Pancreas (tissue), 10 donors: ENCODE results near the gene PTPRM. TPM values are rescaled to one million over a fixed set of nuclear protein-coding genes. Genes with fewer than 3 reads are reported as not detected.

Experiments used
- ATAC-seq, 4 donors: fragments of 200-7000 bp; cut with Tn5 transposase; one replicate each; pipeline versions ENCODE4 v1.8.0 to v1.9.1; 2020; ENCODE audit warnings: mild to moderate bottlenecking in 4 of 4, moderate library complexity in 4 of 4
- DNase-seq, 6 donors: peaks; one replicate each; pipeline ENCODE4 v3.0.0-alpha.2; 2020
- FAIRE-seq: peaks from 2 replicates; lab custom pipeline; 2012; peaks lifted over from hg19 to GRCh38; lab: Jason Lieb, UNC
- H3K27ac ChIP-seq, 4 donors: fragments of 200-600 bp; sonication (generic); 1 replicate in 3 of 4; 2 replicates in 1 of 4; pipeline versions ENCODE4 v1.5.0 to v1.8.0; 2020
- H3K27me3 ChIP-seq, 4 donors: fragments of 200-600 bp; one replicate each; pipeline ENCODE4 v1.8.0; 2021
- H3K36me3 ChIP-seq, 3 donors: fragments of 200-600 bp; sonication (generic) in 1 of 3; one replicate each; pipeline versions ENCODE4 v1.5.0 to v1.8.0; 2020 to 2021
- H3K4me1 ChIP-seq, 3 donors: fragments of 200-600 bp; one replicate each; pipeline ENCODE4 v1.8.0; 2021
- H3K4me3 ChIP-seq, 4 donors: fragments of 200-600 bp; sonication (generic) in 2 of 4; one replicate each; pipeline versions ENCODE4 v1.5.0 to v1.8.0; 2020 to 2021
- H3K9me3 ChIP-seq, 4 donors: fragments of 200-600 bp; one replicate each; pipeline ENCODE4 v1.8.0; 2021
- WGBS, 2 donors: extraction: QIAGEN DNeasy Blood & Tissue Kit; methylation state at CpG; one replicate each; pipeline ENCODE4 v1.1.7; 2013; 5-methylcytosine and 5-hydroxymethylcytosine counted together
- intact Hi-C, 3 donors: fragments of 100-400 bp; cut with DNase I; formaldehyde crosslinking; loops; one replicate each; pipeline versions ENCODE4 v1.11.1 to v1.14.2; 2022
- polyA plus RNA-seq, 2 donors: library from polyadenylated mRNA; stranded (reverse); fragments of 200-250 nt; gene quantifications; one replicate each; pipeline ENCODE4 v1.2.3, GENCODE V29; 2013
- total RNA-seq, 6 donors: library from RNA; stranded (reverse); fragmentation: NEBNext Ultra II Directional in 4 of 6; extraction: Animal tissue kit (Norgen Biotek cat#: 25700) in 4 of 6; gene quantifications; one replicate each; pipeline versions ENCODE4 v1.2.1 to v1.2.4, GENCODE V29; 2021 to 2023
- TF ChIP-seq, protein P1 (sequence below), 4 donors: fragments of 200-600 bp; sonication (generic) in 3 of 4; IDR thresholded peaks; one replicate each; pipeline versions ENCODE4 v1.5.0 to v1.8.0; 2021; ENCODE audit warnings: antibody characterized with exemption in 4 of 4
- donor health status: healthy with polysubstance abuse.
- donor health status: DM: no; HTN: no; CAD: no; lungs with moderate emphysema.
- donor health status: DM: no; HTN: no; CAD: no.
- donor health status: control.
- donor health status: control.
- donor health status: Bipolar disorder and iron deficiency.
- donor health status: DM: yes; HTN: yes; CAD: no.
- donor health status: DM: no; HTN: no; CAD: no.
- donor health status: DM: no; HTN: no; CAD: no.
- donor health status: DM: yes; HTN: yes; CAD: no.

Gene PTPRM
- total and polyA plus RNA-seq, 8 donors, result 14.5 to 50.7 (median 19.7) TPM

DNA sequence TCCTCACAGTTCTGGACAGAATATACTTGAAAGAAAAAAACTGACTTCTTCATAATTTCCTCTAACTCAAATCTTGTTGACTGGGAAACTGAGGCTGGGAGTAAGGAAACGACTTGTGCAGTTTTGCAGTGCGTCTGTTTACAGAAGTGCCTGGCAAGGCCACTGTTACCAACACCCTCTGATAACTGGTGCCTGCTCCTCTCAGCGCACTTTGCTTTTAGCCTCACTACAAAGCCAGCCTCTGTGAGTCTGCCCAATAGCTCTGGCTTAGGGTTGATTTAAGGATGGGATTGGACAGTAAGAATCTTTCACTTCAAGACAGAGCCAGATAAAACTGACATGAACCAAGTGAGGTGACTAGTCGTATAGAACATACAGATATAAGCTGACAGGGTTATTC is 410.8 kb downstream of the PTPRM start:
- FAIRE-seq, result no peak
- intact Hi-C loops, result no loop called here

DNA sequence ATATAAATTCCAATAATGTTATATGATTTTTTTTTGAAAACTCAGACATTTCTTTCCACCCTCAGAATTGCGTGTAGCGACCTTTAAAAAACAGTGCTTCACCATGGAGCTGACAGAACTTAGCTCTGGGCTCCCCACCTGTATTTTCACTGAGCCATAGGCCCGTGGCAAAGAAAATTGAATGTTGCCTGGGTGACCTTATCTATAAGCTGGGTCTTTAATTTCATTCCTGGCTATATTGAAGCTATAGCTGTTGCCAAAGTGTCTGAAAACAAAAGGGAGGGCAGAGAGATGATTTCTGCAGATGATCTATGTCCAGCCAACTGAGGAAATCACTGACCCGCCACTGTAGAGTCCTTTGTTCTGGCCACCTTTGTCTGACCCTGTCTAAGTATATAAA is 411.7 kb downstream of the PTPRM start:
- H3K27me3 ChIP-seq, result no peaks in the 10 kb centered on the region
- no peak overlapping the region for H3K4me3 ChIP-seq
- H3K4me1 ChIP-seq, result no peaks in the 10 kb centered on the region
- no peak for FAIRE-seq
- H3K36me3 ChIP-seq, result no peaks in the 10 kb centered on the region
- H3K27ac ChIP-seq, result no peak overlapping the region
- WGBS, 2 donors, result 90% methylated on average over 4 of the region's 4 CpGs
- H3K9me3 ChIP-seq, result no peaks in the 10 kb centered on the region
- DNase-seq, result no peak
- ATAC-seq, result no peak
- TF ChIP-seq, protein P1, sequence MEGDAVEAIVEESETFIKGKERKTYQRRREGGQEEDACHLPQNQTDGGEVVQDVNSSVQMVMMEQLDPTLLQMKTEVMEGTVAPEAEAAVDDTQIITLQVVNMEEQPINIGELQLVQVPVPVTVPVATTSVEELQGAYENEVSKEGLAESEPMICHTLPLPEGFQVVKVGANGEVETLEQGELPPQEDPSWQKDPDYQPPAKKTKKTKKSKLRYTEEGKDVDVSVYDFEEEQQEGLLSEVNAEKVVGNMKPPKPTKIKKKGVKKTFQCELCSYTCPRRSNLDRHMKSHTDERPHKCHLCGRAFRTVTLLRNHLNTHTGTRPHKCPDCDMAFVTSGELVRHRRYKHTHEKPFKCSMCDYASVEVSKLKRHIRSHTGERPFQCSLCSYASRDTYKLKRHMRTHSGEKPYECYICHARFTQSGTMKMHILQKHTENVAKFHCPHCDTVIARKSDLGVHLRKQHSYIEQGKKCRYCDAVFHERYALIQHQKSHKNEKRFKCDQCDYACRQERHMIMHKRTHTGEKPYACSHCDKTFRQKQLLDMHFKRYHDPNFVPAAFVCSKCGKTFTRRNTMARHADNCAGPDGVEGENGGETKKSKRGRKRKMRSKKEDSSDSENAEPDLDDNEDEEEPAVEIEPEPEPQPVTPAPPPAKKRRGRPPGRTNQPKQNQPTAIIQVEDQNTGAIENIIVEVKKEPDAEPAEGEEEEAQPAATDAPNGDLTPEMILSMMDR (IDR thresholded peaks at IDR 0.05), result no peak
- intact Hi-C loops, result no loop called here

More for the DNA sequence above, 410.8 kb downstream of the PTPRM start:
- DNase-seq (no peak), ATAC-seq (no peak)
- no peaks in the 10 kb centered on the region for H3K36me3 ChIP-seq
- H3K27me3 ChIP-seq, result no peaks in the 10 kb centered on the region
- no peaks in the 10 kb centered on the region for H3K4me1 ChIP-seq
- H3K4me3 ChIP-seq, result no peak overlapping the region
- H3K9me3 ChIP-seq, result no peaks in the 10 kb centered on the region
- 54 to 75% methylated on average over 4 of the region's 4 CpGs for WGBS, 2 donors
- TF ChIP-seq, protein P1 (IDR thresholded peaks at IDR 0.05), result no peak
- H3K27ac ChIP-seq, result no peak overlapping the region

DNA sequence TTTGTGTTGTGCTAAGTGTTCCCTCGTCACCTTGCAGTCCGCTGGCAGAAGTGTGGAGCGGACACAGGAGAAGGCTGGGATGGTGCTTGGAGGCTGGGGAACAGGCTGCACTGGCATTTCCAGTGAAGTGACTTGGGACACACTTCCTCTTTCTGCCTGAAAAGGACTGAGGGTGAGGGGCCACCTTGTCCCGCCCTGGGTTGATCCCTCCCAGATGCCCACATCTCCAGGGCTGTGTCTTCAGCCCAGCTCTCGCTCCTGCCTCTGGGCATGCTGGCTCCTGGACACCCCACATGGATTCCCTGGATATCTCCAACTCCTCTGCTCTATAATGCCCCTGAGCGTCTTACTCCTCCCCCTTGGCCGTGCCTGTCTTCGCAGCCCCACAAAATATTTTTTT is 412.6 kb downstream of the PTPRM start:
- H3K27me3 ChIP-seq, result no peaks in the 10 kb centered on the region
- H3K27ac ChIP-seq, result no peak overlapping the region
- H3K4me1 ChIP-seq, result no peaks in the 10 kb centered on the region
- DNase-seq (peak in 1 of 6 donors; percentile 33), ATAC-seq (no peak), FAIRE-seq (no peak)
- intact Hi-C loops, result no loop called here
- 90 to 94% methylated on average over 8 of the region's 8 CpGs for WGBS, 2 donors
- no peaks in the 10 kb centered on the region for H3K36me3 ChIP-seq
- H3K4me3 ChIP-seq, result no peak overlapping the region
- TF ChIP-seq, protein P1 (IDR thresholded peaks at IDR 0.05), result no peak
- H3K9me3 ChIP-seq, result no peaks in the 10 kb centered on the region

DNA sequence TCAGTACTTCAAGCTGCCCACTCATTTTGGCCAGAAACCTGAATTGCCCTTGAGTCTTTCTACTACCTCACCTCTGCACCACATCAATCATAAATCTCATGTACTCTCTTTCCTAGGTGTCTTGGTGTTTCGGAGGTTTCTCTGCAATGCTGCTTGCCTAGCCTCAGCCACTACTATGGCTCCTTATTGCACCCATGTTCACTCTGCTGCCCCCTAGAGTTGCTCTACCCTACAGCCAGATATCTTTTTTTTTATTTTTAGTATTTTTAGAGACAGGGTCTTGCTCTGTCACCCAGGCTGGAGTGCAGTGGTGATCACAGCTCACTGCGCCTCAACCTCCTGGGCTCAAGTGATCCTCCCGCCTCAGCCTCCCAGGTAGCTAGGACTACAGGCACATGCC is 413.0 kb downstream of the PTPRM start:
- TF ChIP-seq, protein P1 (IDR thresholded peaks at IDR 0.05), result no peak
- DNase-seq (no peak), FAIRE-seq (no peak), ATAC-seq (no peak)
- Histone ChIP-seq H3K9me3 (no peaks in the 10 kb centered on the region), H3K27me3 (no peaks in the 10 kb centered on the region), H3K27ac (no peak overlapping the region), H3K36me3 (no peaks in the 10 kb centered on the region), H3K4me3 (no peak overlapping the region), H3K4me1 (no peaks in the 10 kb centered on the region)
- WGBS, 2 donors, result 99% methylated on average over 3 of the region's 3 CpGs
- intact Hi-C loops, result no loop called here

DNA sequence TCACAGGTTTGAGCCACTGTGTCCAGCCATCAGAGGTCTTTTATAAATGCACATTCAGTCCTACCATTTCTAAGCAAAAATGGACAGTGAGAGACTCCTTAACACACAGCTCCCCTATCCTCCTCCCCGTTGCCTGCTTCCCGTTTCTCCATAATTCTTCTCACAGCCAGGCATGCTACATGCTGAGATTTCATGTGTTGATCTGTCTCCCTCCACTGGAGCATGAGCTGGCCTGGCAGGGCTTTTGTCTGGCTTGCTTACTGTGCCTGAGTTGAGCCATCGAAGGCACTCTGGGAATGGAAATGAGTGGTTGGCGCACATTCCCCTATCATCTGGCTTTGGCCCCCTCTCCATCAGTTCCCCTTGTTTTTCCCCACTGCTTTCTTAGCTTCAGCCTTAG is 413.5 kb downstream of the PTPRM start:
- intact Hi-C loops, result no loop called here
- Histone ChIP-seq H3K27ac (no peak overlapping the region), H3K9me3 (no peaks in the 10 kb centered on the region), H3K4me1 (no peaks in the 10 kb centered on the region), H3K4me3 (no peak overlapping the region), H3K36me3 (no peaks in the 10 kb centered on the region), H3K27me3 (no peaks in the 10 kb centered on the region)
- ATAC-seq, result no peak
- TF ChIP-seq, protein P1 (IDR thresholded peaks at IDR 0.05), result no peak
- DNase-seq, result no peak
- FAIRE-seq, result no peak
- 95 to 96% methylated on average over 4 of the region's 4 CpGs for WGBS, 2 donors
